Activated T-helper 2 cell treated with anti-CD3 and anti-CD28 coated beads, Interferon-gamma antibody, Interleukin-2, Interleukin-4, amounts not matched to agents 10 μg/mL and 5 μg/mL and 100 μg/mL, durations not matched to agents 14 hours and 24 hours and 36 hours (primary cell): ENCODE data around the gene ASL. TPM values are rescaled to one million over a fixed set of nuclear protein-coding genes. Genes with fewer than 3 reads are reported as not detected.
"Not testable (repeated sequence)": the region's sequence is repeated elsewhere in the genome, so short reads cannot be mapped to it uniquely, and the experiment has no call there.

Source experiments
- DNase-seq: peaks from one replicate; pipeline ENCODE4 v3.0.0; 2021; ENCODE audit warnings: low spot score
- H3K27ac Mint-ChIP-seq: one replicate; pipeline ENCODE4 v1.8.0; 2021; ENCODE audit warnings: mixed read lengths
- H3K27me3 Mint-ChIP-seq: one replicate; pipeline ENCODE4 v1.8.0; 2021; ENCODE audit warnings: low read depth, mixed read lengths
- H3K36me3 Mint-ChIP-seq: one replicate; pipeline ENCODE4 v1.8.0; 2021; ENCODE audit warnings: low read depth, mixed read lengths
- H3K4me1 Mint-ChIP-seq: one replicate; pipeline ENCODE4 v1.8.0; 2021; ENCODE audit warnings: low read depth, mixed read lengths
- H3K4me3 Mint-ChIP-seq: one replicate; pipeline ENCODE4 v1.8.0; 2021; ENCODE audit warnings: low read depth, mild to moderate bottlenecking, moderate library complexity, mixed read lengths
- H3K9me3 Mint-ChIP-seq: one replicate; pipeline ENCODE4 v1.8.0; 2021; ENCODE audit warnings: mixed read lengths
- intact Hi-C: fragments of 100-400 bp; cut with micrococcal nuclease; formaldehyde crosslinking; loops from one replicate; pipeline ENCODE4 v1.15.1; 2023
- total RNA-seq: library from RNA; stranded (reverse); gene quantifications from 2 replicates; pipeline ENCODE4 v1.2.3, GENCODE V29; 2022

Gene ASL
- total RNA-seq, 1 donor from 2014 or later, result 49.1 TPM

GRCh38 chr7:66082886-66083415, 7.3 kb downstream of the ASL start:
- DNase-seq, result no peak
- Mint-ChIP-seq H3K27ac (no peak overlapping the region), H3K4me3 (no peak overlapping the region), H3K9me3 (no peaks in the 10 kb centered on the region), H3K4me1 (no peaks in the 10 kb centered on the region), H3K27me3 (no peaks in the 10 kb centered on the region), H3K36me3 (peaks cover 9% of the 10 kb centered on the region)
- intact Hi-C loops, result no loop called here

GRCh38 chr7:66083677-66084076, 8.1 kb downstream of the ASL start:
- intact Hi-C loops, result no loop called here
- Mint-ChIP-seq H3K36me3 (peaks cover 9% of the 10 kb centered on the region), H3K4me1 (no peaks in the 10 kb centered on the region), H3K9me3 (no peaks in the 10 kb centered on the region), H3K4me3 (no peak overlapping the region), H3K27ac (no peak overlapping the region), H3K27me3 (no peaks in the 10 kb centered on the region)
- no peak for DNase-seq

DNA sequence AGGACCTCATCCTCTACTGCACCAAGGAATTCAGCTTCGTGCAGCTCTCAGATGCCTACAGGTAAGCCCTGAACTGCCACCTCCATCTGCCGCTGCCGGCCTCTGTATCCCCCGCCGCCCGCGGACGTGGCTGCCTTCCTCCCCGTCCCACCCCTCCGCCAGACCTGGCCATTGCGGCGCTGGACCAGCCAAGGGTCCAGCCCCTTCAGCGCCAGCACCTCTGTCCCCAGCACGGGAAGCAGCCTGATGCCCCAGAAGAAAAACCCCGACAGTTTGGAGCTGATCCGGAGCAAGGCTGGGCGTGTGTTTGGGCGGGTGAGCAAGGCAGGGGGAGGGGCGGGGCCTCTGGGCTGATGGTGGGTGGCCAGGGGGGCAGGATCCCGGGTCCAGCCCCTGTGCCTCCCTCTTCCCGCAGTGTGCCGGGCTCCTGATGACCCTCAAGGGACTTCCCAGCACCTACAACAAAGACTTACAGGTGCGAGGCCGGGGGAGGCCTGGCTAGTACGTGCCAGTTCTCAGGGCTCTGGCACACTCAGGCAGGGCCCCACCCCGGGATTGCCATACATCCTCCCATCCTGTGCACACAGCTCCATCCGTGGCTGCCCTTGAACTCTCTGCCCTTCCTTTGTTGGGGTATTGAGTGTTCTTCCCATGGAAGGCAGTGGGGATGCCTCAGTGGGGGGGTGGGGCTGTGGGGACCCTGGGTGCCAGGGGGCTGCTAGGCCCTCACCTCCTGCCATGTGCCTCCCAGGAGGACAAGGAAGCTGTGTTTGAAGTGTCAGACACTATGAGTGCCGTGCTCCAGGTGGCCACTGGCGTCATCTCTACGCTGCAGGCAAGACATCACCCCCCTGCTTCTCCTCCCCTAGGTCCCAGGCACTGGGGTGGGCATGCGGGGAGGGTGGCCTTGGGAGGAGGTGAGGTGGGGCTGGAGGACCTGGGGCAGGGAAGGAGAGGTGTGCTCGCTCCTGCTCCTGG, 13.5 kb downstream of the ASL start:
- Mint-ChIP-seq H3K27me3 (no peaks in the 10 kb centered on the region), H3K4me3 (no peak overlapping the region), H3K4me1 (no peaks in the 10 kb centered on the region)

DNA sequence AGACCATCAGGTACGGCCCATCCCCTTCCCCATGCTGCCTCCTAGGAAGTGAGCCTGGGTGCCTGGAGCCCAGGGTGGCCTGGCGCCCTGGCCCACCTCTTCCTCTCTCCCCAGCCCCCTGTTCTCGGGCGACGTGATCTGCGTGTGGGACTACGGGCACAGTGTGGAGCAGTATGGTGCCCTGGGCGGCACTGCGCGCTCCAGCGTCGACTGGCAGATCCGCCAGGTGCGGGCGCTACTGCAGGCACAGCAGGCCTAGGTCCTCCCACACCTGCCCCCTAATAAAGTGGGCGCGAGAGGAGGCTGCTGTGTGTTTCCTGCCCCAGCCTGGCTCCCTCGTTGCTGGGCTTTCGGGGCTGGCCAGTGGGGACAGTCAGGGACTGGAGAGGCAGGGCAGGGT, 17.0 kb downstream of the ASL start:
- Mint-ChIP-seq H3K27ac (no peak overlapping the region), H3K36me3 (no peaks in the 10 kb centered on the region), H3K4me3 (no peak overlapping the region), H3K4me1 (no peaks in the 10 kb centered on the region), H3K27me3 (no peaks in the 10 kb centered on the region), H3K9me3 (no peaks in the 10 kb centered on the region)
- no peak for DNase-seq
- intact Hi-C loops, result no loop called here

More for the DNA sequence above, 13.5 kb downstream of the ASL start:
- H3K36me3 Mint-ChIP-seq, result no peaks in the 10 kb centered on the region
- no peaks in the 10 kb centered on the region for H3K9me3 Mint-ChIP-seq
- no peak overlapping the region for H3K27ac Mint-ChIP-seq
- intact Hi-C loops, result no loop called here
- no peak for DNase-seq

DNA sequence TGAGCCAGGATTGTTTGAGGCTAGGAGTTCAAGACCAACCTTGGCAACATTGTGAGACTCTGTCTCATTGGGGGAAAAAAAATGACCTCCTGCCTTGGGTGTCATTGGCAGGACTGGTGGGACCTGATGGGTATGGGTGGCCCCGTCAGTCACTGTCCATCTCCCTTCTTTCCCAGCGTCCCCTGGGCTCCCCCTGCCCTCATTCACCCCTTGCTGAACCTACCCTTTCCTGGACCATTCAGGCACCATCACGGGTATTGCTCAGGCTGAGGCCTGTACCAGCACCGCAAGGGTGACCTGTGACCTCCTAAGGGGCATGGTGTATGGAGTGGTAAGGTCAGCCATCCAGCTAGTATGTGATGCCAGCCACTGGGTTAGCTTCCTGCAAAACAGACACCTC, 19.4 kb downstream of the ASL start:
- H3K36me3 Mint-ChIP-seq, result no peaks in the 10 kb centered on the region
- H3K4me3 Mint-ChIP-seq, result no peak overlapping the region
- H3K27me3 Mint-ChIP-seq, result no peaks in the 10 kb centered on the region
- H3K27ac Mint-ChIP-seq, result no peak overlapping the region
- no peaks in the 10 kb centered on the region for H3K9me3 Mint-ChIP-seq
- H3K4me1 Mint-ChIP-seq, result peaks cover 5% of the 10 kb centered on the region
- DNase-seq, result no peak
- intact Hi-C loops, result no loop called here

- no peak for DNase-seq
- H3K36me3 Mint-ChIP-seq, result no peaks in the 10 kb centered on the region
- no peak overlapping the region for H3K27ac Mint-ChIP-seq
- H3K27me3 Mint-ChIP-seq, result no peaks in the 10 kb centered on the region
- peaks cover 7% of the 10 kb centered on the region for H3K4me1 Mint-ChIP-seq
- no peak overlapping the region for H3K4me3 Mint-ChIP-seq
- intact Hi-C loops, result no loop called here
- no peaks in the 10 kb centered on the region for H3K9me3 Mint-ChIP-seq
Measured at GRCh38 chr7:66099232-66099550, 23.6 kb downstream of the ASL start.

- H3K4me1 Mint-ChIP-seq, result peaks cover 7% of the 10 kb centered on the region
- DNase-seq, result peak; percentile 14
- peak overlapping the region; percentile 81 for H3K27ac Mint-ChIP-seq
- peak overlapping the region; percentile 78 for H3K4me3 Mint-ChIP-seq
- H3K36me3 Mint-ChIP-seq, result no peaks in the 10 kb centered on the region
- H3K27me3 Mint-ChIP-seq, result no peaks in the 10 kb centered on the region
- no peaks in the 10 kb centered on the region for H3K9me3 Mint-ChIP-seq
- intact Hi-C loops, result loop anchor here (2.0 kb wide), 1 partner anchor 15 kb away; the partner anchor contains the start of gene CRCP
Measured at GRCh38 chr7:66099551-66100407, 24.2 kb downstream of the ASL start.

DNA sequence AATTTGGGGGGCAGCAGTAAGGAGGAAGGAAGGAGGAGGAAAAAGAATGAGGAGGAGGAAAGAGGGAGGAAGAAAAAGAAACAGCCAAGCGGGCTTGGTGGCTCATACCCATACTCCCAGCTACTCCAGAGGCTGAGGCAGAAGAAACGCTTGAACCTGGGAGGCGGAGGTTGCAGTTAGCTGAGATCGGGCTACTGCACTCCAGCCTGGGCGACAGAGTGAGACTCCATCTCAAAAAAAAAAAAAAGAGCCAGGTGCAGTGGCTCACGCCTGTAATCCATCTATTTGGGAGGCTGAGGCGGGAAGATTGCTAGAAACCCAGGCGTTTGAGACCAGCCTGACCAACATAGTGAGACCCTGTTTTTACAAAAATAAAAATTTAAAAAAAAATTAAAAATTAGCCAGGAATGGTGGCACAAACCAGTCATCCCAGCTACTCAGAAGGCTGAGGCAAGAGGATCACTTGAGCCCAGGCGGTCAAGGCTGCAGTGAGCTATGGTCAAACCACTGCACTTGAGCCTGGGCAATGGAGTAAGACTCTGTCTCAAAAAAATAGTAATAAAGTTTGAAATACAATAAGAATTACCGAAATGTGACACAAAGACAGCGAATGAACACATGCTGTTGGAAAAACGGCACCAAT, 24.9 kb downstream of the ASL start:
- intact Hi-C loops, result loop anchor here (2.0 kb wide), 1 partner anchor 14 kb away; the partner anchor contains the start of gene CRCP
- H3K27me3 Mint-ChIP-seq, result no peaks in the 10 kb centered on the region

GRCh38 chr7:66102168-66102567, 26.5 kb downstream of the ASL start:
- H3K27ac Mint-ChIP-seq, DNase-seq, H3K4me1 Mint-ChIP-seq, intact Hi-C loops, H3K36me3 Mint-ChIP-seq, H3K4me3 Mint-ChIP-seq, H3K9me3 Mint-ChIP-seq, H3K27me3 Mint-ChIP-seq: not testable (repeated sequence)

More for the DNA sequence above, 24.9 kb downstream of the ASL start:
- Mint-ChIP-seq H3K27ac (peak overlapping the region; percentile 81), H3K4me1 (peaks cover 7% of the 10 kb centered on the region), H3K4me3 (peak overlapping the region; percentile 78), H3K36me3 (no peaks in the 10 kb centered on the region), H3K9me3 (no peaks in the 10 kb centered on the region)
- DNase-seq, result no peak

- intact Hi-C loops, H3K4me3 Mint-ChIP-seq, H3K27me3 Mint-ChIP-seq, H3K9me3 Mint-ChIP-seq, H3K4me1 Mint-ChIP-seq, H3K27ac Mint-ChIP-seq, H3K36me3 Mint-ChIP-seq, DNase-seq: not testable (repeated sequence)
Measured at GRCh38 chr7:66103994-66104393, 28.4 kb downstream of the ASL start.

- intact Hi-C loops, result no loop called here
- no peaks in the 10 kb centered on the region for H3K4me1 Mint-ChIP-seq
Measured at GRCh38 chr7:66105263-66105748, 29.7 kb downstream of the ASL start.

GRCh38 chr7:66108410-66108809, 32.8 kb downstream of the ASL start:
- DNase-seq, H3K4me3 Mint-ChIP-seq, H3K9me3 Mint-ChIP-seq, H3K27me3 Mint-ChIP-seq, H3K27ac Mint-ChIP-seq, H3K36me3 Mint-ChIP-seq, intact Hi-C loops, H3K4me1 Mint-ChIP-seq: not testable (repeated sequence)

More at GRCh38 chr7:66105263-66105748, 29.7 kb downstream of the ASL start:
- Mint-ChIP-seq H3K27ac (no peak overlapping the region), H3K36me3 (no peaks in the 10 kb centered on the region), H3K9me3 (no peaks in the 10 kb centered on the region), H3K27me3 (no peaks in the 10 kb centered on the region), H3K4me3 (no peak overlapping the region)
- DNase-seq, result no peak
